Lower leg skin (tissue), 4 donors: ENCODE results near the gene VPS26C. TPM values are rescaled to one million over a fixed set of nuclear protein-coding genes. Genes with fewer than 3 reads are reported as not detected.

Experiments used
- DNase-seq, 2 donors: peaks; one replicate each; pipeline ENCODE4 v3.0.0-alpha.2; 2019; ENCODE audit warnings: low spot score in 2 of 2
- H3K4me3 ChIP-seq: fragments of 200-600 bp; sonication (generic); 2 replicates; pipeline ENCODE4 v1.5.1; 2017; ENCODE audit warnings: mild to moderate bottlenecking, low read depth; ENCODE audit not compliant: poor library complexity, severe bottlenecking
- POLR2A ChIP-seq, 2 donors: fragments of 450-650 bp; IDR thresholded peaks; one replicate each; pipeline ENCODE4 v1.6.1; 2016 to 2017; ENCODE audit warnings: antibody characterized with exemption in 2 of 2, mild to moderate bottlenecking in 1 of 2, moderate library complexity in 1 of 2
- WGBS, 2 donors: methylation state at CpG; one replicate each; pipeline ENCODE4 v1.1.5; 2018; 5-methylcytosine and 5-hydroxymethylcytosine counted together
- intact Hi-C: fragments of 100-400 bp; cut with DNase I; formaldehyde crosslinking; loops from one replicate; pipeline ENCODE4 v1.15.0; 2023; ENCODE audit warnings: low total_unique reads
- total RNA-seq, 4 donors: library from RNA; depleted of rRNA; stranded (reverse); fragments of >200 nt; gene quantifications; one replicate each; pipeline ENCODE4 v1.1.0, GENCODE V29; 2016
- TF ChIP-seq, protein P1 (sequence below), 3 donors: fragments of 450-650 bp; IDR thresholded peaks; one replicate each; pipeline ENCODE4 v1.5.1; 2016; ENCODE audit warnings: antibody characterized with exemption in 3 of 3, mild to moderate bottlenecking in 3 of 3, moderate library complexity in 2 of 3

Gene VPS26C
- total RNA-seq, 4 donors from 2014 or later = 40.8 to 69.9 (median 49.2) TPM

DNA sequence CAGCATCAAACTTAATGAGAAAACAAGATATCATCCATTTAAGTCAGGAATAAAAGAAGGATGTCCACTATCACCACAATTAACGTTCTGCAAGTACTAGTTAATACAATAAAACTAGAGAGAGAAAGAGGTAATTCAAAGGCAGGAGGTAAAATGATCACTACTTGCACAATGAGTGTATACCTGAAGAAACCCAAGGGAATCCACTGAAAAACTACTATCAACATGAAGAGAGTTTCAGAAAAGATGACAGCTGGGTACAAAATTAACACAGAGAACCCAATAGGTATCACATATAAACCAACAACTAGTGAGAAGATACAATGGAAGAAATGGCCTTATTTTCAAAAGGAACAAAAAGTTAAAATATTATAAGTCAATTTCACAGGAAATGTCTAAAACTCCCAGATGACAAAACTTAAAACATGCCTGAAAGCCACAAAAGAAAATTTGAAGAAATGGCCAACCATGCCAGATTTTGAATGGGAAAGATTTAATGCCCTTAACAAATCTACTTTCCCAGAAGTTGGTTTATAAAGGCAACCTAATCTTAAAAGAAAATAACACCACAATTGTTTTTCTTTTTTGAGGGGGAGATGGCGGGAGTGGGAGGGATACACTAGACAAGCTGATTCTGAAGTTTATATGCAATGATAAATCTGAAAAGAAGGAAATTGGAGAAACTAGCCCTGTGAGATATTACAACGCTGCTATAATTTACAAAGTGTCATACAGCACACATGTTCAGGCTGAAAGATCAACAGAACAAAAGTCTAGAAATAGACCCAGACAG, 17.8 kb downstream of the VPS26C start:
- H3K4me3 ChIP-seq = no peak overlapping the region
- WGBS, 2 donors = 79 to 85% methylated on average over 3 of the region's 3 CpGs
- TF ChIP-seq POLR2A (IDR thresholded peaks at IDR 0.05) = no peak
- TF ChIP-seq, protein P1, sequence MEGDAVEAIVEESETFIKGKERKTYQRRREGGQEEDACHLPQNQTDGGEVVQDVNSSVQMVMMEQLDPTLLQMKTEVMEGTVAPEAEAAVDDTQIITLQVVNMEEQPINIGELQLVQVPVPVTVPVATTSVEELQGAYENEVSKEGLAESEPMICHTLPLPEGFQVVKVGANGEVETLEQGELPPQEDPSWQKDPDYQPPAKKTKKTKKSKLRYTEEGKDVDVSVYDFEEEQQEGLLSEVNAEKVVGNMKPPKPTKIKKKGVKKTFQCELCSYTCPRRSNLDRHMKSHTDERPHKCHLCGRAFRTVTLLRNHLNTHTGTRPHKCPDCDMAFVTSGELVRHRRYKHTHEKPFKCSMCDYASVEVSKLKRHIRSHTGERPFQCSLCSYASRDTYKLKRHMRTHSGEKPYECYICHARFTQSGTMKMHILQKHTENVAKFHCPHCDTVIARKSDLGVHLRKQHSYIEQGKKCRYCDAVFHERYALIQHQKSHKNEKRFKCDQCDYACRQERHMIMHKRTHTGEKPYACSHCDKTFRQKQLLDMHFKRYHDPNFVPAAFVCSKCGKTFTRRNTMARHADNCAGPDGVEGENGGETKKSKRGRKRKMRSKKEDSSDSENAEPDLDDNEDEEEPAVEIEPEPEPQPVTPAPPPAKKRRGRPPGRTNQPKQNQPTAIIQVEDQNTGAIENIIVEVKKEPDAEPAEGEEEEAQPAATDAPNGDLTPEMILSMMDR (IDR thresholded peaks at IDR 0.05) = no peak
- intact Hi-C loops = no loop called here
- no peak for DNase-seq

DNA sequence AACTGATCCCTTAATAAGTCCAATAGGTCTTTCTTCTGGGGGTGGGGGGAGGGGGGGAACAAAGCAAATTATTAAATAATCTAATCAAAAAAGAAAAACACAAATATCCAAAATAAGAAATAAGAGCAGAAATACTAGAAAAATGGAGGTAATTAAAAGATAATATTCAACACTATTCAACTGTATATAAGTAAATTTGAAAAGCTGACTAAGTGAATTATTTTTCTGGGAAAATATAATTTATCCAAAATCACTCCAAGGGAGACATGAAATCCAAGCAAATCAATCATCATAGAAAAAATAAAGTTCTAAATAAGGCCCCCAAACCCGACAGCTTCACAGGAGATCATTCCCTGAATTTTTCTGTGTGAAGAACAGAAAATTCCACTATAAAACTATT, 18.8 kb downstream of the VPS26C start:
- DNase-seq = no peak
- TF ChIP-seq, protein P1 (IDR thresholded peaks at IDR 0.05) = no peak
- no peak for TF ChIP-seq POLR2A (IDR thresholded peaks at IDR 0.05)
- 83 to 87% methylated on average over 1 of the region's 1 CpG for WGBS, 2 donors
- intact Hi-C loops = no loop called here
- H3K4me3 ChIP-seq = no peak overlapping the region

DNA sequence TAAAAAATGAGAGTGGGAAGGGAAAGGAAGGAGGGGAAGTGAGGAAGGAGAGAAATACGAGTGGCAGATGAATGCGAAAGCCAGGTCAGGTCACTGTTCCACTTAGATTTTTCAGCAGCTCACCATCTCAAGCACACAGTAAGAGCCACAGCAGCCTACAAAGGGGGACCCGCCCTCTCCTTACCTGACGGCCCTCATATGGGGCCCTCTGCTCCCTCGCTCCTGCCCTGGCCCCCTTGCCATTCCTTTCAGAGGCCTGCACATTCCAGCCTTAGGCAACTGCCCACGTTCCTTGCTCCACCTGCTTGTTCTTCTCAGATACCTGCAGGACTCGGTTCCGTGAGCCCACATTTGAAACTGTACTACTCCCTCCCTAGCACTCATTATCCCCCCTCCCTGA, 22.0 kb downstream of the VPS26C start:
- 90 to 94% methylated on average over 8 of the region's 8 CpGs for WGBS, 2 donors
- H3K4me3 ChIP-seq = no peak overlapping the region
- intact Hi-C loops = no loop called here
- DNase-seq = no peak
- no peak for TF ChIP-seq POLR2A (IDR thresholded peaks at IDR 0.05)
- TF ChIP-seq, protein P1 (IDR thresholded peaks at IDR 0.05) = no peak

DNA sequence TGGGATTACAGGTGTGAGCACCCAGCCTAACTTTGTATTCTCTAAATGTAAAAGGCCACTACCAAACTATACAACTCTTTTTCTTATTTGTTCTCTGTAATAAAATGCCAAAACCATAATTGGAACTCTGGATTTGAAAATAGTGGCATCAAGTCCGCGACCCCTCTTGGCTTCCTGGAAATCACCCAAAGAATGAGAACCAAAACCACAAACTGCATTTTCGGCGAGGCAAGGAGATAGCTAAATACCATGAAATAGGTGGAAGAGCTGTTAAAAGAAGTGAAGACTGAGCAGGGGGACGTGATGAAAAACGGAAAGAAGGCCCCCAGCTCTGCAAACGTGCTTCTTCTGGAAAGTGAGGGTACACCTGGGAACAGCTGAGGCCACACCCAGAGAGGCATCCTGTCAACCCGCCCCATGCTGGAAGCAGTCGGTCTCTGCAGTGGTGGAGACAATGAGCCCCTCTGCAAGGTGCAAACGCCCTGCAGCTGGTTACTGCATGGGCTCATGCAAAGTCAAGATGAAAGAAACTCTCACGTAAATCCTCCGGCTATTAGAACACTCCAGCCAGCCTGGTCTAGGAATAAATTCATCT, 22.5 kb downstream of the VPS26C start:
- WGBS, 2 donors = 74 to 80% methylated on average over 12 of the region's 12 CpGs
- H3K4me3 ChIP-seq = no peak overlapping the region
- TF ChIP-seq POLR2A (IDR thresholded peaks at IDR 0.05) = no peak
- DNase-seq = no peak
- intact Hi-C loops = no loop called here

DNA sequence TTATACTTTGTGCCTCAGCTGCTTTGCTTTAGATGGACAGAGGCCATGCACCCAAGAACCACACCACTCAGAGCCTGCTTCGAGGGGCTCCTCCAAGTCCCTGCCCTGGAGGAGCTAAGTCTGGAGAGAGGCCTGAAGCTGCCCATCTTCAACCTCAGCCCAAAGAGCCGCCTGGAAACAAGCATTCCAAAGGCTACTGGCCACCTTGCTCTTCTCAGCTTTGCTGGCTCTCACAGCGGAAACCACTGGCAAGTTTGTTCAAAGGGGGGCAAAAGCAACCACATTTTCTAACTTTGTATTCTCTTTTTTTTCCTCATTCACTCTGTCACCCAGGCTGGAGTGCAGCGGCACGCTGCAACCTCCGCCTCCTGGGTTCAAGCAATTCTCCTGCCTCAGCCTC, 23.2 kb downstream of the VPS26C start:
- WGBS, 2 donors = 98% methylated on average over 6 of the region's 6 CpGs
- no peak overlapping the region for H3K4me3 ChIP-seq
- DNase-seq = no peak
- intact Hi-C loops = no loop called here
- TF ChIP-seq, protein P1 (IDR thresholded peaks at IDR 0.05) = no peak

DNA sequence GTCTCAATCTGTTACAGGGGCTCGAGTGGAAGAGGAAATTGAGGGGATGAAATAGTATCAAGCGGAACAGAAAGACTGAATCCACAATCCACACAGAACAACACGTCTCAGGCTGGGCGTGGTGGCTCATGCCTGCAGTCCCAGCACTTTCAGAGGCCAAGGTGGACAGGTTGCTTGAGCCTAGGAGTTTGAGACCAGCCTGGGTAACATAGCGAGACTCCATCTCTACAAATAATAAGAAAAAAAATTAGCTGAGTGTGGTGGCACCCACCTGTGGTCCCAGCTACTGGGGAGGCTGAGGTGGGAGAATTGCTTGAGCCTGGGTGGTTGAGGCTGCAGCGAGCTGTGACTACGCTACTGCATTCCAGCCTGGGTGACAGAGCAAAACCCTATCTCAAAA, 25.7 kb downstream of the VPS26C start:
- WGBS, 2 donors = 94 to 95% methylated on average over 7 of the region's 7 CpGs
- no peak for TF ChIP-seq POLR2A (IDR thresholded peaks at IDR 0.05)
- TF ChIP-seq, protein P1 (IDR thresholded peaks at IDR 0.05) = no peak
- DNase-seq = no peak
- H3K4me3 ChIP-seq = no peak overlapping the region
- intact Hi-C loops = no loop called here
